SKM-1 (cell line): ENCODE data around the gene POLR2J3.
"Not testable (repeated sequence)": the region's sequence is repeated elsewhere in the genome, so short reads cannot be mapped to it uniquely, and the experiment has no call there.

ENCODE experiments used
- DNase-seq: peaks from one replicate; lab custom pipeline; 2025; ENCODE audit not compliant: unreplicated experiment; lab: John Stamatoyannopoulos, UW

The POLR2J3 gene

DNA sequence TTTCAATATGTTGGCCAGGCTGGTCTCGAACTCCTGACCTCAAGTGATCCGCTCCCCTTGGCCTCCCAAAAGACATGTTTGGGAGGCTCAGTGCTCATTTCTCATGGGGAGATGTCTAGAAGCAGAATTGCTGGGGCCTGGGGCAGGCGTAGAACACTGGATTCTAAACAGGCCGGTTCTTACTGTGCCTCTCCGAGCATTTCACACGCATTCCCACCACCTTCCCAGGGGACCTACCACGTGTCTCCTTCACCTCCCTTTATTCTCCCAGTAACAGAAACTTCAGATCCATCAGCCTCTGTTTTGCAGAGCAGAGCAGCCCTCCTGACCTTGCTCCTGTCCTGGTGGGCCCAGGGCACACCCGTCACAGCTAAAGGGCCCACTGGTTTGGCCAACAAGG is 45.2 kb downstream of the POLR2J3 start:
- DNase-seq = not testable (repeated sequence)

DNA sequence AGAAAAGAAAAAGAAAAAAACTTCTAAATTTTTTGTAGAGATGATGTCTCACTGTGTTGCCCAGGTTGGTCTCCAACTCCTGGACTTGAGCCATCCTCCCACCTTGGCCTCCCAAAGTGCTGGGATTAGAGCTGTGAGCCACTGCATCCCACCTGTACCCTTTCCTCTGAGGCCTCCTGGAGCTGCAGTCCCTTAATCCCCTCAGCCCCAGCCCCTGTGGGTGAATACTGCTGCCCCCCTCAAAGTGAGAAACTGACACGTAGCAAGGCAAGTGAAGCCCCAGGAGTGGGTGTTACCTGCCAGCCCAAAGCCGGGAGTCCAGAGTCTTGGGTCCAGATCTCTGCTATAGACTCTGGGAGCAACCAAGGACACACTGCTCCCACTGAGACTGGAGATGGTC is 47.6 kb downstream of the POLR2J3 start:
- not testable (repeated sequence) for DNase-seq

DNA sequence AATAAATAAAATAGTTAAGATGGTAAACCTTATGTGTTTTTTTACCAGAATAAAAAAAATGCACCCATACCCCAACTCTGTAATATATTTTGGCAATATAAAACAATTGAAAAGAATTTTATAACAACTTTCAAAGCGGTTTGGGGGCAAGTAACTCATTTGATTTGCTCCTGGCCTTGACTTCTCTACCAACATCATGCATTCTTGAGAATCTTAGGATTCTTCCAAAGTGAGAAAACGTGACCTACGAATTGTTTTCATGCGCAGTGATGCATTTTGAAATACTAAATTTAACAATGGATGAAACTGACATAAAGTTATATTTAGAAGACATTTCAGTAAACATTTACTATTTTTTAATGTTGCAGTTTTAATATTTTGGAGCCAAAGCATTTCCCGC is 51.6 kb downstream of the POLR2J3 start:
- not testable (repeated sequence) for DNase-seq

DNA sequence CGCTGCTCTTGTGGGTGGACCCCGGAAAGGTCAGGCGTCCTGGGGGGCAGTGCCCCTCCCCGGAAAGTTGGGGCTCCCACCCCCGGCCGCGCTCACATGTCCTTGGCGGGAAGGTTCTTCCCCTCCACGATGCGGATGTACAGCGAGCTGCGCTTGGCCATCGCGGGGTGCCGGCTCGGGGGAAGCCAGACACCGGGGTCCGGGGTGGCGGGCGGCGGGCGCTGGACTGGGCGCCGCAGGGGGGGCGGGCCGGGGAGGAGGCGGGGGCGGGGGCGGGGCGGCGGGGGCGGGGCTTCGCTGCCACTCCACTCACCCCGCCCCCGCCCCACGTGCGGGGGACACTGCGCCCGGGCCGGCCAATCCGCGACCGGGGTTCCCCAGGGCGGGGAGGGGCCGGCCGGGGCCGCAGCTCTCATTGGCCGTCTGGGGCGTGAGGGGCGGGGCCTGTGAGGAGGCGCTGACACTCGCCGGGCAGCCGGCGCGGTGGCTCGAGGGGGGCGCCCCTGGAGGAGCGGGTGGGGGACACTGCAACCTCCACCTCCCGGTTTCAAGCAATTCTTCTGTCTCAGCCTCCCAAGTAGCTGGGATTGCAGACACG is 54.7 kb downstream of the POLR2J3 start, which contains the start of gene RASA4B:
TSS of gene RASA4B (minus strand) at position 228 of the 598 bp plus-strand sequence. CDS start at position 161, 67 bp downstream.
- not testable (repeated sequence) for DNase-seq
